Stimulated activated CD4-positive, alpha-beta T cell treated with anti-CD3 and anti-CD28 coated beads, TNF-alpha, amount 100 ng/mL, for 4 hours (primary cell): ENCODE measurements around the gene PIP5K1A.
"Not testable (repeated sequence)": the region's sequence is repeated elsewhere in the genome, so short reads cannot be mapped to it uniquely, and the experiment has no call there.

ENCODE experiments used
- DNase-seq, 3 experiments: peaks; one replicate each; pipeline ENCODE4 v3.0.0-alpha.2; 2020; ENCODE audit warnings: low read depth in 3 of 3

Gene PIP5K1A

DNA sequence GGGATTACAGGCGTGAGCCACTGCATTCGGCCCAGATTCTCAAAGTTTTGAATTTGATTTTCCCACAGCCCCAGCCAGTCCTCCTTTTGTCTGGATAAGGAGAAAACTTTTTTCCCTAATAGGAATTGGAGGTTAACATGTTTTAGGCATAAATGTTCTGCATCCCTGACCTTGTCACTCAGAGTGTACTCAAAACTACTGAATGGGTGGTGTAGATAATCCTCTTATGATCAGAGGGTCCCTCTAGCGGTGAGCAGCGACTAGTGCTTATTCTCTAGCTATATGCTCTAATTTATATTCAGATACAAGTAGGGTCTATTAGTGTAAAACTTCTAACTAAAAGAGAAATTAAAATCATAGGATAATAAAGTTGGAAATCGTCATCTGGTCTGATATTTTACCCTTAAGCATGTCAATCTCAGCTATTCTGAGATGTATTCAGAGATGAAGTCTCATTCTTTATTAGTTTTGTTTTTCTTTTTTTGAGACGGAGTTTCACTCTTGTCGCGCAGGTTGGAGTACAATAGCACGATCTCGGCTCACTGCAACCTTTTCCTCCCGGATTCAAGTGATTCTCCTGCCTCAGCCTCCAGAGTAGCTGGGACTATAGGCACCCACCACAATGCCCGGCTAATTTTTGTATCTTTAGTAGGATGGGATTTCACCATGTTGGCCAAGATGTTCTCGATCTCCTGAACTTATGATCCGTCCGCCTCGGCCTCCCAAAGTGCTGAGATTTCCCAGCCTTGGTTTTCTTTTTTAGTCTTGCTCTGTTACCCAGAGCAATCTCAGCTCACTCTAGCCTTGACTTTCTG, 53.5 kb downstream of the PIP5K1A start:
- DNase-seq, result peak in 2 of 3 experiments; percentile 26 to 53

- DNase-seq, result peak; percentile 71 to 86 (median 86)
Observed at GRCh38 chr1:151254217-151255213, 56.2 kb downstream of the PIP5K1A start, which contains the start of gene PSMD4. TSS of gene PSMD4 (plus strand) at chr1:151254734. CDS start at chr1:151254783, 49 bp downstream.

DNA sequence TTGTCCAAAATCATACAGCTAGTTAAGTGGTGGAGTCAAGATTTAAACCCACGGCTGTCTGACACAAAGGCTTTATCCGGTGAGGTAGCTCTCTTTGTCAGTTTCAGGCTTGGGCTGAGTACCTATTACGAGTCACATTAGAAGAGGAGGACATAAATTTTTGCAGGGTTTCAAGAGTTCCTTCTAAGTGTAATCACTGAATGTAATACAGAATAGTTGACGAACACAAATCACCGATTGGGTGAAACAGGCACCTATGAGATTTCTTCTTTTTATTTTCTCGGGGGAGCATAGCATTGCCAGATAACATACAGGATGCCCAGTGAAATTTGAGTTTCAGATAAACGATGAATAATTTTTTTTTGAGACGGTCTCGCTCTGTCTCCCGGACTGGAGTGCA, 57.0 kb downstream of the PIP5K1A start:
- DNase-seq, result no peak

GRCh38 chr1:151259351-151259750, 61.0 kb downstream of the PIP5K1A start:
- no peak for DNase-seq

- DNase-seq, result no peak
Observed at GRCh38 chr1:151265446-151266236, 67.3 kb downstream of the PIP5K1A start.

DNA sequence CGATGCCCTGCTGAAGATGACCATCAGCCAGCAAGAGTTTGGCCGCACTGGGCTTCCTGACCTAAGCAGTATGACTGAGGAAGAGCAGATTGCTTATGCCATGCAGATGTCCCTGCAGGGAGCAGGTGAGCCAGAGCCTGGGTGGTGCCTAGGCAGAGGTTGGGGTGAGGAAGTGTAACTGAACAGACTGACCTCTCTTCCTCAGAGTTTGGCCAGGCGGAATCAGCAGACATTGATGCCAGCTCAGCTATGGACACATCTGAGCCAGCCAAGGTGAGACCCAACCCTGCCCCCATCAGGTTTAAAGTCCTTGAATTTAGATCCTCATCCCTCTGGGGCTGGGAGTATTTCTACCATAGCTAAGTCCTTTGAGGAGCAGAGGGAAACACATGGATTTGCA, 68.0 kb downstream of the PIP5K1A start:
- no peak for DNase-seq

DNA sequence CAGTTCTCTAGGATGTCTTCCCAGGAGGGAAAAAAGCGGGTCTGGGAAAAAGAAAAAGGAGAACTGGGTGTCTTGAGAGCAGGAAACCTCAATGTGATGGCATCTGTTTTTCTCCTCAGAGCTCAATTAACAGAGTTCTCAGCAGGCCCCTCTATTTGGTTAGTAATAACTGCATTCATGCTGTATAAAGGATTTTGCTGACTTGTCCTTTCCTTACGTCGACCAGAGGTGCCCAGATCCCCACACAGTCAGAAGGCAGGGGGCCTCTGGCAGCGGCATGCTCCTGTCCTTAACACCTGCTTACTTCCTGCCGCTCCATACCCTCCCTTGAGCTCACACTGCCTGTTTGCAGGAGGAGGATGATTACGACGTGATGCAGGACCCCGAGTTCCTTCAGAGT, 68.5 kb downstream of the PIP5K1A start:
- DNase-seq, result no peak

DNA sequence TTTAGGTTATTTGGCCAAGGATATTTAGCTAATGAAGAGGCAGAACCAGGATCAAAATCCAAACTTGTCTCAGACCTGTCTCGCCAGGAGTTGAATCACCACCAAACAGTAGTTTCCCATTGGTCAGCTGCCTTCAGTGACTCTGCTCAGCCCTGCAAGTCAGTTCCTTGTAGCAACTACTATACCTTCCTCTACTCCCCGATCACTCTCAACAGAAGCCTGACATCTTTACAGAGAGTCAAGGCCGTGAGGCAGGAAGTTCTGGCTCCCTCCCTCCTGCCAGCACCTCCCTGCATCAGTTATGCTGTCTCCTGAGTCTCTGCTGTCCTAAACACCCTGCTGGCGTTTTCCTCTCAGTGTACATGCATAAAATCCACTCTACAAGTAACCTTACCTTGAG, 69.4 kb downstream of the PIP5K1A start:
- DNase-seq, result no peak

DNA sequence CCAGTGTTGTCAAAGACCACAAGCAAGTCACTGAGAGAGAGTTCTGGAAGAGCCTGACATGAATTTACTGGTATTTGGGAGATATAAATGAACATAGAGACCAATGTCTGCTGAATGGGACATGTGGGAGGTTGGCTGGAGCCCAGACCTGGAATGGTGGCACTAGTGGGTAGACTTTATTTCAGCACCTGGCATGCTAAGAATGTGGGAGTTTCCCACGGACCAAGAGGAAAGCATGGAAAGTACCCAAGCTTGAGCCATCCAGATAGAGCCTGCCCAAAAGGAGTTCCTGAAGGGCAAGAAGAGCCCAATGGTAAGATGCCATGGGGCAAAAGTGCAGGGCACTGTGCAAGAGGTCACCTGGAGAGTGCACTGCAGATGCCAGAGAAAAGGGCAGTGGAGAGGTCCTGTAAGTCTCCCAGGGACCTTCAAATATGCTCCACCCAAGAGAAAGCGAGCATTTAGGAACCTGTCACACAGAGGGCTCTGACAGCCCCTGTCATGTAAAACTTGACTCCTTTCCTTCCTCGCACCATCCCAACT, 75.6 kb downstream of the PIP5K1A start:
- DNase-seq, result no peak

- not testable (repeated sequence) for DNase-seq
Observed at GRCh38 chr1:151275341-151275740, 77.0 kb downstream of the PIP5K1A start.

GRCh38 chr1:151277249-151277648, 78.9 kb downstream of the PIP5K1A start:
- DNase-seq, result no peak

GRCh38 chr1:151281225-151281968, 83.0 kb downstream of the PIP5K1A start:
- DNase-seq, result peak; percentile 89 to 90 (median 90)

GRCh38 chr1:151281969-151282882, 83.9 kb downstream of the PIP5K1A start, which contains the start of gene ZNF687:
TSS of gene ZNF687 (plus strand) at chr1:151282299. CDS start at chr1:151286292, 3,993 bp downstream.
- peak; percentile 92 to 95 (median 94) for DNase-seq

DNA sequence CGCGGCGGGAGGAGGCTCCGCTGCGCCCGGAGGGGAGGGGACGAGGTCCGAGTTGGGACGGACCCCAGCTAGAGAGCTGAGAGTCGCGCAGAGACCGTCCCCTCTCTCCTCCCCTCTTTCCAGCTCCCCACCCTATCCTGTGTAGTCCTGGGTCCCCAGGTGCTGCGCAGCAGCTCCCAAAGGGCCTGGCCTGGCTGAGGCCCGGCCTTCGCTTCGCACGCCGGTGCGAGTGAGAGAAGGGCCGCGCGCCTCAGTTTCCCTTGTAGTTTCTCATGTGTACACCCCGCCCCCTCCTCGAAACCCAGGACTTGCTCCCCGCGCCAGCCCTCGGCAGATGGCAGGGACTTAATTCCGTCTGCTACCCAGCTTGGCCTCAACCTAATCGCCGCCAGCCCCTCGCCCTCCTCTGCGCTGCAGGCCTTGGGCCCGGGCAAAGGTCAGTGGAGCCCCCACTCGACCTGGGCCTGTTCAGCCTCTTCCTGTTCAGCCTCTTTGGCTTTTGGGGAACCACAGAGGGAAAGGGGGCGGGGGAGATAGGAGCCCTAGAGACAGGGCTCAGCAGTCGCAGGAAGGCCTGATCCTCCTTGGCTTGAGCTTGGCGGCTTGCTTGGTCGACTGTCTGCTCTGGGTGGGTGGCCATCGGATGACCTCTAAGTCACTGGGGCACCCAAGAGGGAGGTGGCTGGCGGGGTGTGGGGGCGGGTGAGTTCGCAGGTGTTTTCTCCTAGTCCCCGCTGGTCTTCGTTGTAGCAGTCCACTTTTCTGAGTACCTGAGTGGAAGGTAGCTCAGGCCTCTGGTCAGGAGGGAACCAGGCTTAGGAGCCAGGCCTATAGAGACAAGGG, 84.8 kb downstream of the PIP5K1A start:
- peak in 1 of 3 experiments; percentile 10 for DNase-seq

DNA sequence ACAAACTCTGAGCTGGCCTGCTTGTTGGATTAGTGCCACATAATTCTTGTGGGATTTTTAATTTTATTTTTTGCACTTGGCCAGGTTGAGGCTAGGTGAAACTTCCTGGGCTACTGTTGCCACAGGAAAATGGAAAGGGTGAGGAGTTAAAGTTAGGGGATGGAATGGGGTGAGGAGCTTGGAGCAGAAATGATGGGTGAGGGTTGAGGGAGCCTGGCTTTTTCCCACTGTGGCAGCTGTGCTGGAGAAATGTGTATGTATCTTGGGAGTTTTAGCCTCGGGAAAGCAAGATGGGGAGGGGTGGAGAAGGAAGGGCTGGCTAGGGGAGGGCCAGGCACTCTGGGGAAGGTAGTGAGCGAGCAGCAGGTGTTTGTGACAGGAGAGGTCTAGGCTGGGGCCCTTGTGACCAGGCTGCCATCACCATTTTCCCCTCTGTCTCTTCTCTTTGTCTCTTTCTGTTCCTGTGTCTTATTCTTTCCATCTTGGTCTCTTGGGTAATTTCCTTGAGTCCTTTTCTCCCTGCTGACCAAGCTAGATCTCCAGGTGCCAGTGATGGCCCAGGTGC, 85.7 kb downstream of the PIP5K1A start:
- no peak for DNase-seq

DNA sequence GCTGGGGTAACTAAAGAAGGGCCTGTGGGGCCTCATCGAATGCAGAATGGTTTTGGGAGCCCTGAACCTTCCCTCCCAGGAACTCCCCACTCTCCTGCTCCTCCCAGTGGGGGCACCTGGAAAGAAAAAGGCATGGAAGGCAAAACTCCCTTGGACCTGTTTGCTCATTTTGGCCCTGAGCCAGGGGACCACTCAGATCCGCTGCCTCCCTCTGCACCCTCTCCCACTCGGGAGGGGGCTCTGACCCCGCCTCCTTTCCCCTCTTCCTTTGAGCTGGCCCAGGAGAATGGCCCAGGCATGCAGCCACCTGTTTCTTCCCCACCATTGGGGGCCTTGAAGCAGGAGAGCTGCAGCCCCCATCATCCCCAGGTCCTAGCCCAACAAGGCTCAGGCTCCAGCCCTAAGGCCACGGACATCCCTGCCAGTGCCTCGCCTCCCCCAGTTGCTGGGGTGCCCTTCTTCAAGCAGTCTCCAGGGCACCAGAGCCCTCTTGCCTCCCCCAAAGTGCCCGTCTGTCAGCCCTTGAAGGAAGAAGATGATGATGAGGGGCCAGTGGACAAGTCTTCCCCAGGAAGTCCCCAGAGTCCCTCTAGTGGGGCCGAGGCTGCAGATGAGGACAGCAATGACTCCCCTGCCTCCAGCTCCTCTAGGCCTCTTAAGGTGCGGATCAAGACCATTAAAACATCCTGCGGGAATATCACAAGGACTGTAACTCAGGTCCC, 88.4 kb downstream of the PIP5K1A start:
- DNase-seq, result no peak

- no peak for DNase-seq
Observed at GRCh38 chr1:151287341-151287699, 89.0 kb downstream of the PIP5K1A start.
